Measurements from ENCODE around the gene TMEM138. TPM values are rescaled to one million over a fixed set of nuclear protein-coding genes. Genes with fewer than 3 reads are reported as not detected.

Gene TMEM138
- total RNA-seq, 1 experiment from 2014 or later, result 43.6 TPM

- H3K56ac ChIP-seq (ENCODE audit: insufficient read length, low read depth, low read length), result no peak overlapping the region
- no peak overlapping the region for H2AFZ ChIP-seq (ENCODE audit: low read length)
- H3T11ph ChIP-seq (ENCODE audit: low read length), result no peak overlapping the region
- no peaks in the 10 kb centered on the region; the same call in 1 of the 2 replicates for H3K27me3 ChIP-seq (ENCODE audit: insufficient read depth, low read length)
- H3K4ac ChIP-seq (ENCODE audit: low read depth, low read length), result no peak overlapping the region
- H3K4me1 ChIP-seq (ENCODE audit: insufficient read depth, low read length), result no peaks in the 10 kb centered on the region
- Mint-ChIP-seq H3K4me3 (no peak overlapping the region), H3K27ac (no peak overlapping the region), H3K36me3 (ENCODE audit: insufficient read depth in 1 of 3, low read depth in 3 of 3) (peaks cover 50 to 89% (median 87%) of the 10 kb centered on the region in 3 experiments; a peak in 6 of 7 replicates), H3K27me3 (ENCODE audit: low read depth) (no peaks in the 10 kb centered on the region), H3K4me1 (peaks cover under 1 to 1% of the 10 kb centered on the region in 2 experiments; a peak in 1 of 4 replicates), H3K9me3 (no peaks in the 10 kb centered on the region)
- no peak overlapping the region for H3K9ac ChIP-seq (ENCODE audit: extremely low read depth, insufficient read length, low read length)
- no peak overlapping the region for H2BK120ac ChIP-seq (ENCODE audit: low read depth, low read length, poor library complexity, severe bottlenecking)
- no peak overlapping the region for H3K27ac ChIP-seq (ENCODE audit: insufficient read length, low read depth, low read length)
- no peak overlapping the region for H4K91ac ChIP-seq (ENCODE audit: insufficient read length, low read depth, low read length)
- H3K23ac ChIP-seq (ENCODE audit: insufficient read length, low read depth, low read length), result no peak overlapping the region
- no peaks in the 10 kb centered on the region for H3K79me1 ChIP-seq (ENCODE audit: insufficient read depth, low read depth, low read length, poor library complexity, severe bottlenecking)
- DNase-seq, result no peak
- no CpG with 5 or more reads among the region's 2 CpGs for WGBS (ENCODE audit: extremely low coverage, insufficient read length, low lambda C conversion rate)
- H4K8ac ChIP-seq (replicated peaks; ENCODE audit: insufficient read length, low read depth, low read length), result no peak overlapping the region
- no peaks in the 10 kb centered on the region for H3K23me2 ChIP-seq (ENCODE audit: insufficient read length, low read depth, low read length, poor library complexity, severe bottlenecking)
- TF ChIP-seq CTCF (conservative IDR thresholded peaks at IDR 0.05), result no peak
- H4K20me1 ChIP-seq (ENCODE audit: control insufficient read depth, insufficient read depth, insufficient read length), result no peaks in the 10 kb centered on the region
- H2BK12ac ChIP-seq (ENCODE audit: insufficient read length, low read depth, low read length), result no peak overlapping the region
- H3K4me2 ChIP-seq (ENCODE audit: insufficient read depth, insufficient read length, low read length), result no peak overlapping the region
- no peak overlapping the region for H3K14ac ChIP-seq (ENCODE audit: insufficient read depth, low read length)
- no peak overlapping the region for H2AK5ac ChIP-seq (ENCODE audit: insufficient read length, low read length)
- H3K9me3 ChIP-seq (ENCODE audit: control insufficient read depth, low read depth, low read length), result no peaks in the 10 kb centered on the region
- no peak overlapping the region for H2BK5ac ChIP-seq (ENCODE audit: insufficient read length, low read length)
- H3K18ac ChIP-seq (ENCODE audit: insufficient read length, low read depth, low read length), result no peak overlapping the region
- H4K5ac ChIP-seq (ENCODE audit: insufficient read length, low read depth, low read length), result no peak overlapping the region
- no peak overlapping the region for H2BK15ac ChIP-seq (ENCODE audit: low read depth, low read length)
- no peak overlapping the region for H2BK20ac ChIP-seq (ENCODE audit: low read depth, low read length, poor library complexity, severe bottlenecking)
- H3K79me2 ChIP-seq (ENCODE audit: insufficient read depth, low read length), result peaks cover 10% of the 10 kb centered on the region; the same call in 1 of the 2 replicates
Measured at GRCh38 chr11:61325649-61326414, 36.3 kb upstream of the TMEM138 start.
